Upper lobe of left lung (tissue), 6 donors: ENCODE data around the gene CEP104. TPM values are rescaled to one million over a fixed set of nuclear protein-coding genes. Genes with fewer than 3 reads are reported as not detected.
A peak's percentile ranks its signal among the peaks of the same experiment; 100 is the strongest.

ENCODE experiments used
- ATAC-seq, 2 donors: fragments of 200-7000 bp; cut with Tn5 transposase; one replicate each; pipeline ENCODE4 v1.9.1; 2022; ENCODE audit warnings: mild to moderate bottlenecking in 2 of 2, moderate library complexity in 2 of 2; ENCODE audit not compliant: low FRiP score in 2 of 2
- DNase-seq, 2 donors: peaks; one replicate each; pipeline ENCODE4 v3.0.0-alpha.2; 2019 to 2020
- H3K27ac ChIP-seq, 4 donors: fragments of 200-600 bp; sonication (generic); one replicate each; pipeline ENCODE4 v1.5.1; 2016 to 2019
- H3K27me3 ChIP-seq, 4 donors: fragments of 200-600 bp; sonication (generic); one replicate each; pipeline ENCODE4 v1.5.1; 2017 to 2019
- H3K36me3 ChIP-seq, 4 donors: fragments of 200-600 bp; sonication (generic); one replicate each; pipeline ENCODE4 v1.5.1; 2016 to 2019
- H3K4me1 ChIP-seq, 4 donors: fragments of 200-600 bp; sonication (generic); one replicate each; pipeline ENCODE4 v1.5.1; 2018 to 2019
- H3K4me3 ChIP-seq, 4 donors: fragments of 200-600 bp; sonication (generic); one replicate each; pipeline ENCODE4 v1.5.1; 2017 to 2019; ENCODE audit warnings: mild to moderate bottlenecking in 2 of 4, moderate library complexity in 1 of 4
- H3K9me3 ChIP-seq, 4 donors: fragments of 200-600 bp; sonication (generic); one replicate each; pipeline ENCODE4 v1.5.1; 2018 to 2019
- CTCF ChIP-seq, 6 experiments: fragments of 450-650 bp in 4 of 6; fragments of 200-600 bp in 2 of 6; sonication (generic) in 2 of 6; IDR thresholded peaks; one replicate each; pipeline ENCODE4 v1.5.1; 2016 to 2019; ENCODE audit warnings: antibody characterized with exemption in 6 of 6
- EP300 ChIP-seq, 4 donors: sonication (generic); formaldehyde crosslinking; IDR thresholded peaks; one replicate each; pipeline ENCODE4 v1.5.1; 2017; ENCODE audit warnings: antibody characterized with exemption in 4 of 4, control low read depth in 2 of 4
- POLR2A ChIP-seq, 4 donors: fragments of 450-650 bp; IDR thresholded peaks; one replicate each; pipeline ENCODE4 v1.5.1; 2016 to 2017; ENCODE audit warnings: antibody characterized with exemption in 4 of 4, mild to moderate bottlenecking in 2 of 4
- POLR2AphosphoS5 ChIP-seq, 2 donors: sonication (generic); formaldehyde crosslinking; IDR thresholded peaks; one replicate each; pipeline ENCODE4 v1.5.1; 2017; ENCODE audit warnings: antibody characterized with exemption in 2 of 2
- WGBS, 2 donors: methylation state at CpG; one replicate each; pipeline ENCODE4 v1.1.5; 2017 to 2018; 5-methylcytosine and 5-hydroxymethylcytosine counted together
- total RNA-seq, 6 donors: library from RNA; depleted of rRNA in 4 of 6; stranded (reverse); fragments of >200 nt in 4 of 6; gene quantifications; one replicate each; pipeline versions ENCODE4 v1.1.0 to v1.2.1, GENCODE V29; 2016 to 2021
- donor health status: DM: no; HTN: no; CAD: no; lungs with moderate emphysema.
- donor health status: DM: no; HTN: yes; CAD: no; lungs with severe emphysema.

The CEP104 gene
- total RNA-seq, 6 donors from 2014 or later = 37.7 to 118 (median 53.6) TPM

GRCh38 chr1:3780901-3781300, 76.1 kb downstream of the CEP104 start:
- 91 to 95% methylated on average over 21 of the region's 21 CpGs for WGBS, 2 donors
- ATAC-seq = no peak
- TF ChIP-seq EP300 (IDR thresholded peaks at IDR 0.05) (no peak), CTCF (IDR thresholded peaks at IDR 0.05) (no peak), POLR2AphosphoS5 (IDR thresholded peaks at IDR 0.05) (no peak), POLR2A (IDR thresholded peaks at IDR 0.05) (no peak)
- Histone ChIP-seq H3K36me3 (peaks cover 36 to 77% (median 64%) of the 10 kb centered on the region in 4 donors), H3K27me3 (no peaks in the 10 kb centered on the region), H3K27ac (no peak overlapping the region), H3K4me3 (no peak overlapping the region), H3K9me3 (no peaks in the 10 kb centered on the region), H3K4me1 (peaks cover 0 to 12% (median 8%) of the 10 kb centered on the region in 4 donors)
- no peak for DNase-seq

- DNase-seq (no peak), ATAC-seq (no peak)
- H3K36me3 ChIP-seq = peaks cover 34 to 68% (median 58%) of the 10 kb centered on the region in 4 donors
- no peaks in the 10 kb centered on the region for H3K9me3 ChIP-seq
- TF ChIP-seq POLR2A (IDR thresholded peaks at IDR 0.05) = no peak
- TF ChIP-seq POLR2AphosphoS5 (IDR thresholded peaks at IDR 0.05) = no peak
- no peak for TF ChIP-seq EP300 (IDR thresholded peaks at IDR 0.05)
- no peak for TF ChIP-seq CTCF (IDR thresholded peaks at IDR 0.05)
- no peak overlapping the region for H3K4me3 ChIP-seq
- H3K4me1 ChIP-seq = peaks cover 8 to 21% (median 17%) of the 10 kb centered on the region in 4 donors
- H3K27ac ChIP-seq = no peak overlapping the region
- no peaks in the 10 kb centered on the region for H3K27me3 ChIP-seq
- WGBS, 2 donors = 92 to 95% methylated on average over 20 of the region's 20 CpGs
These were observed 77.0 kb downstream of the CEP104 start for GRCh38 chr1:3779912-3780416.

GRCh38 chr1:3779265-3779911, 77.6 kb downstream of the CEP104 start:
- DNase-seq (no peak), ATAC-seq (no peak)
- H3K4me3 ChIP-seq = no peak overlapping the region
- H3K9me3 ChIP-seq = no peaks in the 10 kb centered on the region
- no peak overlapping the region for H3K27ac ChIP-seq
- peaks cover 29 to 62% (median 52%) of the 10 kb centered on the region in 4 donors for H3K36me3 ChIP-seq
- TF ChIP-seq EP300 (IDR thresholded peaks at IDR 0.05) (no peak), POLR2AphosphoS5 (IDR thresholded peaks at IDR 0.05) (no peak), CTCF (IDR thresholded peaks at IDR 0.05) (no peak), POLR2A (IDR thresholded peaks at IDR 0.05) (no peak)
- H3K4me1 ChIP-seq = peaks cover 12 to 27% (median 23%) of the 10 kb centered on the region in 4 donors
- WGBS, 2 donors = 92 to 94% methylated on average over 17 to 23 of the region's 23 CpGs
- no peaks in the 10 kb centered on the region for H3K27me3 ChIP-seq

- TF ChIP-seq POLR2A (IDR thresholded peaks at IDR 0.05) = no peak
- TF ChIP-seq CTCF (IDR thresholded peaks at IDR 0.05) = peak in 1 of 6 experiments; percentile 8
- TF ChIP-seq EP300 (IDR thresholded peaks at IDR 0.05) = no peak
- TF ChIP-seq POLR2AphosphoS5 (IDR thresholded peaks at IDR 0.05) = no peak
- Histone ChIP-seq H3K27ac (no peak overlapping the region), H3K9me3 (no peaks in the 10 kb centered on the region), H3K36me3 (peaks cover 25 to 55% (median 46%) of the 10 kb centered on the region in 4 donors), H3K4me1 (peaks cover 12 to 33% (median 27%) of the 10 kb centered on the region in 4 donors), H3K4me3 (no peak overlapping the region), H3K27me3 (no peaks in the 10 kb centered on the region)
- peak in 1 of 2 donors; percentile 65 for DNase-seq
- no peak for ATAC-seq
- 80 to 84% methylated on average over 5 to 12 of the region's 14 CpGs for WGBS, 2 donors
These were observed 78.3 kb downstream of the CEP104 start for GRCh38 chr1:3778590-3779264.
